Parathyroid adenoma (tissue), 2 donors: Measurements from ENCODE around the gene C22orf31.
"Not testable (repeated sequence)": the region's sequence is repeated elsewhere in the genome, so short reads cannot be mapped to it uniquely, and the experiment has no call there.

Experiments used
- H2AFZ ChIP-seq: fragments of 300-600 bp; sonication (generic); one replicate; pipeline ENCODE4 v1.7.0; 2017; ENCODE audit warnings: antibody characterized with exemption, mild to moderate bottlenecking
- H3K27ac ChIP-seq: fragments of 300-600 bp; sonication (generic); one replicate; pipeline ENCODE4 v1.7.0; 2017
- H3K27me3 ChIP-seq: fragments of 300-600 bp; sonication (generic); one replicate; pipeline ENCODE4 v1.7.0; 2017; ENCODE audit warnings: low read length; ENCODE audit not compliant: control insufficient read depth, insufficient read depth
- H3K36me3 ChIP-seq: fragments of 300-600 bp; sonication (generic); one replicate; pipeline ENCODE4 v1.7.0; 2017; ENCODE audit warnings: low read length; ENCODE audit not compliant: control insufficient read depth, insufficient read depth
- H3K4me1 ChIP-seq: fragments of 300-600 bp; sonication (generic); one replicate; pipeline ENCODE4 v1.7.0; 2017; ENCODE audit warnings: control low read depth
- H3K4me2 ChIP-seq: fragments of 300-600 bp; sonication (generic); one replicate; pipeline ENCODE4 v1.7.0; 2017; ENCODE audit warnings: low read length
- H3K4me3 ChIP-seq: fragments of 300-600 bp; sonication (generic); one replicate; pipeline ENCODE4 v1.7.0; 2017; ENCODE audit warnings: low read depth, low read length
- H3K79me2 ChIP-seq: fragments of 300-600 bp; sonication (generic); one replicate; pipeline ENCODE4 v1.7.0; 2017; ENCODE audit warnings: control low read depth
- H3K9ac ChIP-seq: fragments of 300-600 bp; sonication (generic); one replicate; pipeline ENCODE4 v1.7.0; 2017; ENCODE audit warnings: mild to moderate bottlenecking
- H3K9me3 ChIP-seq: fragments of 300-600 bp; sonication (generic); one replicate; pipeline ENCODE4 v1.7.0; 2017; ENCODE audit warnings: low read length; ENCODE audit not compliant: control insufficient read depth
- CTCF ChIP-seq: fragments of 300-600 bp; sonication (generic); IDR thresholded peaks from one replicate; pipeline ENCODE4 v1.7.0; 2017; ENCODE audit warnings: antibody characterized with exemption, mild to moderate bottlenecking
- donor health status: primary hyperparathyroidism.

The C22orf31 gene

GRCh38 chr22:29083933-29084591 lies 22.4 kb upstream of the C22orf31 start:
- no peak overlapping the region for H3K27ac ChIP-seq
- H3K4me3 ChIP-seq: no peak overlapping the region

GRCh38 chr22:29083576-29083932 lies 21.9 kb upstream of the C22orf31 start:
- H3K9me3 ChIP-seq, H2AFZ ChIP-seq, H3K4me2 ChIP-seq, H3K4me1 ChIP-seq, H3K79me2 ChIP-seq, H3K36me3 ChIP-seq, H3K27me3 ChIP-seq, H3K27ac ChIP-seq, H3K4me3 ChIP-seq, H3K9ac ChIP-seq: not testable (repeated sequence)

More at GRCh38 chr22:29083933-29084591, 22.4 kb upstream of the C22orf31 start:
- H3K9ac ChIP-seq: no peak overlapping the region
- no peaks in the 10 kb centered on the region for H3K9me3 ChIP-seq
- no peak overlapping the region for H2AFZ ChIP-seq
- H3K4me1 ChIP-seq: no peaks in the 10 kb centered on the region
- peaks cover 2% of the 10 kb centered on the region for H3K79me2 ChIP-seq
- no peaks in the 10 kb centered on the region for H3K27me3 ChIP-seq
- no peaks in the 10 kb centered on the region for H3K36me3 ChIP-seq
- no peak for TF ChIP-seq CTCF
- no peak overlapping the region for H3K4me2 ChIP-seq

GRCh38 chr22:29082826-29083545 lies 21.4 kb upstream of the C22orf31 start:
- Histone ChIP-seq H2AFZ (no peak overlapping the region), H3K36me3 (no peaks in the 10 kb centered on the region), H3K9ac (no peak overlapping the region), H3K4me3 (no peak overlapping the region), H3K27me3 (no peaks in the 10 kb centered on the region), H3K79me2 (peaks cover 2% of the 10 kb centered on the region), H3K9me3 (no peaks in the 10 kb centered on the region), H3K27ac (no peak overlapping the region), H3K4me1 (no peaks in the 10 kb centered on the region), H3K4me2 (no peak overlapping the region)
- no peak for TF ChIP-seq CTCF

GRCh38 chr22:29081517-29082236 lies 20.0 kb upstream of the C22orf31 start:
- no peaks in the 10 kb centered on the region for H3K4me1 ChIP-seq
- H3K27ac ChIP-seq: no peak overlapping the region

More at GRCh38 chr22:29081517-29082236, 20.0 kb upstream of the C22orf31 start:
- H3K36me3 ChIP-seq: no peaks in the 10 kb centered on the region
- no peaks in the 10 kb centered on the region for H3K9me3 ChIP-seq
- no peak overlapping the region for H2AFZ ChIP-seq
- no peaks in the 10 kb centered on the region for H3K27me3 ChIP-seq
- H3K4me3 ChIP-seq: no peak overlapping the region
- peaks cover 2% of the 10 kb centered on the region for H3K79me2 ChIP-seq
- TF ChIP-seq CTCF: no peak
- no peak overlapping the region for H3K4me2 ChIP-seq
- no peak overlapping the region for H3K9ac ChIP-seq
